GM10266 (cell line): ENCODE measurements around the gene INHBE.
A peak's percentile ranks its signal among the peaks of the same experiment; 100 is the strongest.
"Not testable (repeated sequence)": the region's sequence is repeated elsewhere in the genome, so short reads cannot be mapped to it uniquely, and the experiment has no call there.

Experiments used
- DNase-seq: peaks from one replicate; pipeline ENCODE4 v3.0.0; 2012; ENCODE audit errors: extremely low spot score
- TF ChIP-seq, protein P1 (sequence below): IDR thresholded peaks from 2 replicates; pipeline ENCODE4 v1.5.1; 2012; ENCODE audit warnings: mild to moderate bottlenecking, low read depth; ENCODE audit not compliant: control insufficient read depth, insufficient read depth; ENCODE audit errors: missing control alignments

INHBE gene

DNA sequence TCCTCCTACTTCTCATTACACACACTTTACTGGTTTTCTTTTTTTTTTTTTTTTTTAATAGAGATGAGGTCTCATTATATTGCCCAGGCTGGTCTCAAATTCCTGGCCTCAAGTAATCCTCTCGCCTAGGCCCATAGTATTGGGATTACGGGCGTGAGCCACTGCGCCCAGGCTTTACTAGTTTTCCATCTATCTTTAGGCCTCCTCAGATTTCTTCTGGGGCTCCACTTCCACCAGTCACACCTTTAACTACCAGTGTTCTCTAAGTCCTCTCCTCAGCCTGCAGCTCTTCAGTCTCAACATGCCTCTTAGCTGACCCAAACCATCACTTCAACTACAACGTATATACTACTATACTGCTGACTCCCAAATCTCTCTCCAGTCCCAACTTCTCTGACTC is 34.6 kb upstream of the INHBE start:
- DNase-seq = no peak
- TF ChIP-seq, protein P1, sequence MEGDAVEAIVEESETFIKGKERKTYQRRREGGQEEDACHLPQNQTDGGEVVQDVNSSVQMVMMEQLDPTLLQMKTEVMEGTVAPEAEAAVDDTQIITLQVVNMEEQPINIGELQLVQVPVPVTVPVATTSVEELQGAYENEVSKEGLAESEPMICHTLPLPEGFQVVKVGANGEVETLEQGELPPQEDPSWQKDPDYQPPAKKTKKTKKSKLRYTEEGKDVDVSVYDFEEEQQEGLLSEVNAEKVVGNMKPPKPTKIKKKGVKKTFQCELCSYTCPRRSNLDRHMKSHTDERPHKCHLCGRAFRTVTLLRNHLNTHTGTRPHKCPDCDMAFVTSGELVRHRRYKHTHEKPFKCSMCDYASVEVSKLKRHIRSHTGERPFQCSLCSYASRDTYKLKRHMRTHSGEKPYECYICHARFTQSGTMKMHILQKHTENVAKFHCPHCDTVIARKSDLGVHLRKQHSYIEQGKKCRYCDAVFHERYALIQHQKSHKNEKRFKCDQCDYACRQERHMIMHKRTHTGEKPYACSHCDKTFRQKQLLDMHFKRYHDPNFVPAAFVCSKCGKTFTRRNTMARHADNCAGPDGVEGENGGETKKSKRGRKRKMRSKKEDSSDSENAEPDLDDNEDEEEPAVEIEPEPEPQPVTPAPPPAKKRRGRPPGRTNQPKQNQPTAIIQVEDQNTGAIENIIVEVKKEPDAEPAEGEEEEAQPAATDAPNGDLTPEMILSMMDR = no peak

DNA sequence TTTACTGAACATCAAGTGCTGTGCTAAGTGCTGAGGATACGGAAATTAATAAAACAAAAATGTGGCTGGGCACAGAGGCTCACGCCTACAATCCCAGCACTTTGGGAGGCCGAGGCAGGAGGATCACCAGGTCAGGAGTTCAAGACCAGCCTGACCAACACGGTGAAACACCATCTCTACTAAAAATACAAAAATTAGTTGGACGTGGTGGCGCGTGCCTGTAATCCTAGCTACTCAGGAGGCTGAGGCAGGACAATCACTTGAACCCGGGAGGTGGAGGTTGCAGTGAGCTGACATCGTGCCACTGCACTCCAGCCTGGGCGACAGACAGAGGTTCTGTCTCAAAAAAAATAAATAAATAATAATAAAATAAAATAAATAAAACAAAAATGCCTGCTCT is 28.2 kb upstream of the INHBE start:
- DNase-seq = not testable (repeated sequence)

DNA sequence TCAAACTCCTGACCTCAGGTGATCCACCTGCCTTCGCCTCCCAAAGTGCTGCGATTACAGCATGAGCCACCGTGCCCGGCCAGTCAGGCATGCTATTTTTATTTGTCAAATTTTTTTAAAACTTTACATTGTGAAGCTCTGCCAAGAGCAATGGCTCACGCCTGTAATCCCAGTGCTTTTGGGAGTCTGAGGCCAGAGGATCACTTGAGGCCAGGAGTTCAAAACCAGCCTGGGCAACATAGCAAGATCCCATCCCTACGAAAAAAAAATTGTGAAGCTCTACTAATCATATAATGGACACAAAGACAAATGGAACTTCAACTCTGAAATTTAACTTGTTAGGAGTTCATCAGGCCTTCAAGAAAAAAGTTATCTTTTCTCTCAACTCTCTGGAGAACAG is 26.1 kb upstream of the INHBE start:
- DNase-seq = no peak
- TF ChIP-seq, protein P1 = no peak

DNA sequence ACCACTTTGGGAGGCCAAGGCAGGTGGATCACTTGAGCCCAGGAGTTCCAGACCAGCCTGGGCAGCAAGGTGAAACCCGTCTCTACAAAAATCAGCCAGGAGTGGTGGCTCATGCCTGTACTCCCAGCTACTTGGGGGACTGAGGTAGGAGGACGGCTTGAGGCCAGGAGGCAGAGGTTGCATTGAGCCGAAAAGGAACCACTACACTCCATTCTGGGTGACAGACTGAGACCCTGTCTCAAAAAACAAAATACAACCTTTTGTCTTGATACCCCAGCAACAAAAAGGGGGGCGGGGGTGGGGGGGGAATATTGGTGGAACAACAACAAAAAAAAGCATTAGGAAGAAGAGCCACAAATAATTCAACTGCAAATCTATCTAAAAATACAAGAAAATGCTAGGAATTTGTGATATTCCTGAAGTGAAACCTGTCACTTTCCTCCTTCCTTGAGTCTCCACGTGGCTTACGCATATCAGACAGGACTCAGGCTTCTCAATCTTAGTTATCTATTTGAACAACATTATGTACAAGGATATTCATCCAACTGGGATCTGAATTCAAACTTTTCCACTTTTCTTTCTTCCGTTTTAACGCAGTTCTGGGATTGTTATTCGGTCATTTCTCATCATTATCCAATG is 25.5 kb upstream of the INHBE start:
- DNase-seq = no peak
- TF ChIP-seq, protein P1 = no peak

DNA sequence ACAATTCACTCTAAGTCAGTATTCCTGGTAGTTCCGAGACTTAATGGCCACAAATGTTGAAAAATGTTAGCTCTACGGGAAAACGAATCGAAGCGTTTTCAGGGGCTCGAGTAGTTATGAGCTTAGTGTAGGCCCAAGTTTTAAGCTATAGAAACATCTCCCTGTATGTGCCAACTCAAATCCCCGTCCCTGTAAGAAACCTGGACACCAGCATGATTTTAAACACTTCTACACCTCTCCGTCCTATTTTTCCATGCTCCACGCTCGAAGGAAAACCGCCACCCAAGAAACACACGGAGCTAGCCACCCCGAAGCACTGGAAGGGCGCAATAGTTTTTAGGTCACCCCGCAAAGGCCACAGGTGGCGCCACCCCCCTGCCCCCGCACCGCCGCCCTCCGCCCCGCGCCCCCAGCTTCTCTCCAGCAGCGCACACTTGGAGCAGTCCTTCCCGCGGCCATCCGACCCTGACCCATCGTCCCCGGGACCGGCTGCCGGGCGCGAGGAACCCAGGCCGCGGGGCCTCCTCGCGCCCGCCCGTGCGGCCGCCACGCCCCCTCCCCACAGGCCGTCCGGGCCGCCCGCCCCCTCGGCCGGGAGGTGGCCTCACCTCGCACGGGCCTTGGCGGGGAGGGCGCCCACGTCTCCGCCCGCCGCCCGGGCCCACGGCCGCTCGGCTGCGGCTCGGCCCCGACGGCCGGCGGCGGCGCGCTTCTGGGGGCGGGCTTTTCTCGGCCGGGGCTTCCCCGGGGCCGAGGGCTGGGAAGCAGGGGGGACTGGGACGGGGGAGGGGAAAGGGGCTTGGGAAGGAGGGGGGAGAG is 24.8 kb upstream of the INHBE start:
- TF ChIP-seq, protein P1 = no peak
- peak; percentile 41 for DNase-seq

DNA sequence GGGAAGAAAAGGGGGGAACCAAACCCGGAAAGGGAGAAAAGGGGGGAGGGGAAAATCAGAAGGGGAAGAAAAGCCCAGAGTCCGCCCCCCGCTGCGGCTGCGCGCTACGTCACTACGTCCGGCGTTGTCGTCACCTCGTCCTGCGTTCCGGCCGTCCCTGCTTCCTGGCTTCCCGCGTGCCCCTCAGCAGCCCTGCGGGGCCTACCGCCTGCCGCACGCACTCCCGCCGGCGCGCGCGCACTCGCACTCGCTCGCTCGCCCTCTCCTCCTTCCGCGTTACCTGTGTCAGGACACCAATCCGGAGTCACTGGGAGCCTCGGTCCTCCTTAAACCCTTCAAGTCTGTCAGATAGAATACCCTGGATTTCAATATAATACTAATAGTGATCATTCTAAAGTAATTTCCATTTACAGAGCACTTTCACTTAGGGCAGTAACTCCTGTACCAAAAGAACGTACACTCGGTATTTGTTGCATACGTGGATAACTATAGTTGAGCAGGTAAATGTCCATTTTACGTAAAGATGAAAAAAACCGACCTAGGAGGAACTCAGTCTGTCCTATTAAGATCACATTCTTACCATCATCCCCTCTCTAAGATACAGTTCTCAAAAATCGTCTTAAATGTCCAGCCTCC is 24.1 kb upstream of the INHBE start, which contains the start of gene R3HDM2:
Gene R3HDM2, minus strand, starts transcription at position 113 of the 636 bp plus-strand sequence. CDS start 120,615 bp downstream, outside the sequence.
- TF ChIP-seq, protein P1 = no peak

DNA sequence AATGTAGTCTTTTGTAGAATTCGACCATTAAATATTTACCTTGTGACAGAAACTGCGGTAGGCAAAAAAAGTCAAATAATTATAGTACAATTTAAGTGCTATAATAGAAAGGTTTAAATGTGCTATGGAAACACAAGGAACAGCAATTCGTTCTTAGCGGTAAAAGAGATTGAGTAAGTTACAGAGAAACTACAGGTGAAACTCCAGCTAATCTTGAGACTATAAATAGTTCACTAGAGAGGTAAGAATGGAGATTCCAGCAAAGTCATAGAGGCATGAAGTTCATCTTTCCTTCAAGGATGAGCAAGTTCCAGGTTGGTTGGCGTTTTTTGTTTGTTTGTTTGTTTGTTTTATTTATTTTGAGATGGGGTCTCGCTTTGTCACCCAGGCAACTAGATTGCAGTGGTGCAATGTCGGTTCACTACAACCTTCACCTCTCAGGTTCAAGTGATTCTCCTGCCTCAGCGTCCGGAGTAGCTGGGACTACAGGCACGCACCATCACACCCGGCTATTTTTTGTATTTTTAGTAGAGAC is 23.4 kb upstream of the INHBE start:
- TF ChIP-seq, protein P1 = no peak
- DNase-seq = no peak

More for the DNA sequence above, 24.1 kb upstream of the INHBE start, which contains the start of gene R3HDM2:
- peak; percentile 98 for DNase-seq
